NCI-H2171 (cell line): ENCODE data around the gene COX8C.

Experiments
- DNase-seq: peaks from one replicate; lab custom pipeline; 2025; lab: John Stamatoyannopoulos, UW

COX8C gene

GRCh38 chr14:93346926-93347721, at the start of gene COX8C:
Gene COX8C, plus strand, starts transcription at chr14:93347182. Its CDS starts 87 bp downstream, at chr14:93347269.
- no peak for DNase-seq

- DNase-seq = no peak
Observed at GRCh38 chr14:93299416-93299815, 47.6 kb upstream of the COX8C start.

GRCh38 chr14:93299866-93300265, 47.1 kb upstream of the COX8C start:
- DNase-seq = no peak

- no peak for DNase-seq
Observed at GRCh38 chr14:93301821-93302447, 45.0 kb upstream of the COX8C start.

- DNase-seq = no peak
Observed at GRCh38 chr14:93302688-93303581, 44.0 kb upstream of the COX8C start.

GRCh38 chr14:93303659-93304058, 43.3 kb upstream of the COX8C start:
- no peak for DNase-seq

GRCh38 chr14:93304771-93305170, 42.2 kb upstream of the COX8C start:
- DNase-seq = no peak

GRCh38 chr14:93305725-93306418, 41.1 kb upstream of the COX8C start:
- no peak for DNase-seq

GRCh38 chr14:93306812-93307211, 40.2 kb upstream of the COX8C start:
- no peak for DNase-seq

- no peak for DNase-seq
Observed at GRCh38 chr14:93308686-93309345, 38.2 kb upstream of the COX8C start.

GRCh38 chr14:93309427-93309966, 37.5 kb upstream of the COX8C start:
- DNase-seq = no peak

GRCh38 chr14:93311082-93311481, 35.9 kb upstream of the COX8C start:
- DNase-seq = no peak

- no peak for DNase-seq
Observed at GRCh38 chr14:93315575-93315974, 31.4 kb upstream of the COX8C start.

GRCh38 chr14:93316716-93317115, 30.3 kb upstream of the COX8C start:
- DNase-seq = no peak

GRCh38 chr14:93317210-93317874, 29.6 kb upstream of the COX8C start:
- DNase-seq = no peak

GRCh38 chr14:93317875-93318807, 28.8 kb upstream of the COX8C start:
- DNase-seq = no peak

GRCh38 chr14:93318927-93319326, 28.1 kb upstream of the COX8C start:
- DNase-seq = no peak

GRCh38 chr14:93319494-93319893, 27.5 kb upstream of the COX8C start:
- no peak for DNase-seq

GRCh38 chr14:93319958-93320357, 27.0 kb upstream of the COX8C start:
- DNase-seq = no peak
